Type B pancreatic cell (in vitro differentiated cells): ENCODE results near the gene SCGB1D4. TPM values are rescaled to one million over a fixed set of nuclear protein-coding genes. Genes with fewer than 3 reads are reported as not detected.
"Not testable (repeated sequence)": the region's sequence is repeated elsewhere in the genome, so short reads cannot be mapped to it uniquely, and the experiment has no call there.

Experiments used
- DNase-seq: peaks from one replicate; pipeline ENCODE4 v3.0.0; 2021; ENCODE audit warnings: mixed read lengths; ENCODE audit not compliant: unreplicated experiment; ENCODE audit errors: extremely low spot score
- H3K27ac Mint-ChIP-seq: 2 replicates; pipeline ENCODE4 v1.8.0; 2021; ENCODE audit warnings: mild to moderate bottlenecking, mixed read lengths
- H3K27me3 Mint-ChIP-seq: 2 replicates; pipeline ENCODE4 v1.8.0; 2021; ENCODE audit warnings: mixed read lengths
- H3K36me3 Mint-ChIP-seq: 2 replicates; pipeline ENCODE4 v1.8.0; 2021; ENCODE audit warnings: mixed read lengths
- H3K4me1 Mint-ChIP-seq: one replicate; pipeline ENCODE4 v1.8.0; 2021; ENCODE audit warnings: mixed read lengths; ENCODE audit not compliant: unreplicated experiment
- H3K4me3 Mint-ChIP-seq: 2 replicates; pipeline ENCODE4 v1.8.0; 2021; ENCODE audit warnings: mild to moderate bottlenecking, mixed read lengths
- H3K9me3 Mint-ChIP-seq: 2 replicates; pipeline ENCODE4 v1.8.0; 2021; ENCODE audit warnings: mixed read lengths
- long read RNA-seq: library from polyadenylated mRNA; unstranded; transcript quantifications from one replicate; pipeline ENCODE4 v2.0.0, GENCODE V29; 2020
- total RNA-seq: library from RNA; stranded (reverse); gene quantifications from 2 replicates; pipeline ENCODE4 v1.2.1, GENCODE V29; 2021; ENCODE audit warnings: low replicate concordance
- TF ChIP-seq, protein P1 (sequence below): fragments of 200-600 bp; sonication (generic); conservative IDR thresholded peaks from 2 replicates; pipeline ENCODE4 v1.5.0; 2021; ENCODE audit warnings: antibody characterized with exemption, mild to moderate bottlenecking

SCGB1D4 gene, protein sequence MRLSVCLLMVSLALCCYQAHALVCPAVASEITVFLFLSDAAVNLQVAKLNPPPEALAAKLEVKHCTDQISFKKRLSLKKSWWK
- not detected in 2 replicates for total RNA-seq
- long read RNA-seq, result 0 reads

DNA sequence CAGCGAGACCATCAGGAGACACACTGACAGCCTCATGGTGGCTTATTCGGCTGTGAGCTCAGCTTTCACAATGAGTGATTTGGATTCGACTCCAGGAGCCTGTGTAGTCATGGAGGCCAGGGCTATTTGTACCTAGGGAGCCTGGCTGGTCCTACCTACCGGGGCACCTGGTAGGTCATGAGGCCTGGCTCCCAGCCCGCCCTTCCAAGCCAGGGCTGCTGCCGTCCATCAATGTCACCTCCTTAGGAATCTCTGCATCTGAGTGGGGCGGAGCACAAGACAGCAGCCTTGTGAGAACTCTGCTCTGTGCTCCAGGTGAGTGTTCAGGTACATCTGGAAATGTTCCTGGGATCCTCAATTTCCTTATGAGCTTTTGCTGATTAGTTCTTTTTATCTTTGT lies at the start of gene SCGB1D4:
SCGB1D4 (minus strand) TSS at position 101 of the 400 bp plus-strand sequence; CDS start at position 36, 65 bp downstream.
- H3K27ac Mint-ChIP-seq, result no peak within 1 kb of the TSS
- no peaks in the 10 kb centered on the region for H3K36me3 Mint-ChIP-seq
- no peak for DNase-seq

DNA sequence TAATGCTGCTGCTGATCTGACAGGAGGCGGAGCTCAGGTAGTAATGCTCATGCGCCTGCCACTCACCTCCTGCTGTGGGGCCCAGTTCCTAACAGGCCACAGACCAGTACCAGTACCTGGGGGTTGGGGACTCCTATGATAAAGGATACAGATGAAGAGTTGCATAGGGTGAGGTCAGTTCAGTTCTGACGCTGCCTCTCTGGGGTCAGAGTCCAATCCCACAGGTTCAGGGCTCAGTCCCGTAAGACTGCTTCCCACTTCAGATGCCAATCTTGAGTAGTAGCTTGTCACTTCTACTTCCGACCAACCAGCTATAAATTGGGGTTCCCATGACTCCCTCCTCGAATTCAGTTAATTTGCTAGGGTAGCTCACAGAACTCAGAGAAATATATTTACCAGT lies 47.0 kb upstream of the SCGB1D4 start:
- TF ChIP-seq, protein P1, sequence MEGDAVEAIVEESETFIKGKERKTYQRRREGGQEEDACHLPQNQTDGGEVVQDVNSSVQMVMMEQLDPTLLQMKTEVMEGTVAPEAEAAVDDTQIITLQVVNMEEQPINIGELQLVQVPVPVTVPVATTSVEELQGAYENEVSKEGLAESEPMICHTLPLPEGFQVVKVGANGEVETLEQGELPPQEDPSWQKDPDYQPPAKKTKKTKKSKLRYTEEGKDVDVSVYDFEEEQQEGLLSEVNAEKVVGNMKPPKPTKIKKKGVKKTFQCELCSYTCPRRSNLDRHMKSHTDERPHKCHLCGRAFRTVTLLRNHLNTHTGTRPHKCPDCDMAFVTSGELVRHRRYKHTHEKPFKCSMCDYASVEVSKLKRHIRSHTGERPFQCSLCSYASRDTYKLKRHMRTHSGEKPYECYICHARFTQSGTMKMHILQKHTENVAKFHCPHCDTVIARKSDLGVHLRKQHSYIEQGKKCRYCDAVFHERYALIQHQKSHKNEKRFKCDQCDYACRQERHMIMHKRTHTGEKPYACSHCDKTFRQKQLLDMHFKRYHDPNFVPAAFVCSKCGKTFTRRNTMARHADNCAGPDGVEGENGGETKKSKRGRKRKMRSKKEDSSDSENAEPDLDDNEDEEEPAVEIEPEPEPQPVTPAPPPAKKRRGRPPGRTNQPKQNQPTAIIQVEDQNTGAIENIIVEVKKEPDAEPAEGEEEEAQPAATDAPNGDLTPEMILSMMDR, result no peak
- Mint-ChIP-seq H3K27me3 (no peaks in the 10 kb centered on the region), H3K27ac (no peak overlapping the region), H3K9me3 (no peaks in the 10 kb centered on the region), H3K36me3 (no peaks in the 10 kb centered on the region), H3K4me3 (no peak overlapping the region), H3K4me1 (no peaks in the 10 kb centered on the region)
- DNase-seq, result no peak

More for the DNA sequence above, at the start of gene SCGB1D4:
- TF ChIP-seq, protein P1, result no peak
- peaks cover 46% of the 10 kb centered on the region for H3K27me3 Mint-ChIP-seq
- no peaks in the 10 kb centered on the region for H3K9me3 Mint-ChIP-seq
- H3K4me1 Mint-ChIP-seq, result no peaks in the 10 kb centered on the region
- H3K4me3 Mint-ChIP-seq, result no peak within 1 kb of the TSS

DNA sequence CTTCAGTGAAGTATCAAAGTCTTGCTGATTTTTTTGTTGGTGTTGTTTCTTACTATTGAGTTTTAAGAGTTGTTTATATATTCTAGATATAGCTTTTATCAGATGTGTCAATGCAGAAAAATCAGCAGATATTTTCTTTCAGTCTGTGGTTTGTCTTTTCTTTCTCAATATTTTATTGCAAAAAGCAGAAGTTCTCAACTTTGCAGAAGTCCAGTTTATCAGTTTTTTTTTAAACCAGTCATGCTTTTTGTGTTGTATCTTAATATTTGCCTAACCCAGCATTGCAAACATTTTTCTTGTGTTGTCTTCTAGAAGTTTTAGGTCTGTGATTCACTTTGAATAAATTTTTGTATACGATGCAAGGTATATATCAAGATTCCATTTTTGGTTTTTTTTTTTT lies 45.3 kb upstream of the SCGB1D4 start:
- H3K4me3 Mint-ChIP-seq, result no peak overlapping the region
- no peaks in the 10 kb centered on the region for H3K36me3 Mint-ChIP-seq
- no peaks in the 10 kb centered on the region for H3K9me3 Mint-ChIP-seq
- TF ChIP-seq, protein P1, result no peak
- H3K27ac Mint-ChIP-seq, result no peak overlapping the region
- peaks cover 4% of the 10 kb centered on the region for H3K4me1 Mint-ChIP-seq
- DNase-seq, result no peak
- peaks cover 4% of the 10 kb centered on the region for H3K27me3 Mint-ChIP-seq

DNA sequence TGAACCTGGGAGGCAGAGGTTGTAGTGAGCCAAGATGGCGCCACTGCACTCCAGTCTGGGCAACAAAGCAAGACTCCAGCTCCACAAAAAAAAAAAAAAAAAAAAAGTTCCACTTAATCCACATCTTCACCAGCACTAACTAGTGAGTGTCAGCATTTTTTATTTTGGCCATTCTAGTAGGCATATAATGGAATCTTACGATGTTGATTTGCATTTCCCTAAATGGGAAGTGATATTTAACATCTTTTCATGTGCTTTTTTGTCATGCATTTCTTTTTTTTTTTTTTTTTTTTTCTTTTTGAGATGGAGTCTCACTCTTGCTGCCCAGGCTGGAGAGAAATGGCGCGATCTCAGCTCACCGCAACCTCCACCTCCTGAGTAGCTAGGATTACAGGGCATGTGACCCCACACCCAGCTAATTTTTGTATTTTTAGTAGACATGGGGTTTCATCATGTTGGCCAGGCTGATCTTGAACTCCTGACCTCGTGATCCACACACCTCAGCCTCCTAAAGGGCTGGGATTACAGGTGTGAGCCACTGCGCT lies 44.8 kb upstream of the SCGB1D4 start:
- not testable (repeated sequence) for H3K27ac Mint-ChIP-seq, H3K4me3 Mint-ChIP-seq, H3K9me3 Mint-ChIP-seq, H3K36me3 Mint-ChIP-seq, H3K27me3 Mint-ChIP-seq, H3K4me1 Mint-ChIP-seq, DNase-seq

DNA sequence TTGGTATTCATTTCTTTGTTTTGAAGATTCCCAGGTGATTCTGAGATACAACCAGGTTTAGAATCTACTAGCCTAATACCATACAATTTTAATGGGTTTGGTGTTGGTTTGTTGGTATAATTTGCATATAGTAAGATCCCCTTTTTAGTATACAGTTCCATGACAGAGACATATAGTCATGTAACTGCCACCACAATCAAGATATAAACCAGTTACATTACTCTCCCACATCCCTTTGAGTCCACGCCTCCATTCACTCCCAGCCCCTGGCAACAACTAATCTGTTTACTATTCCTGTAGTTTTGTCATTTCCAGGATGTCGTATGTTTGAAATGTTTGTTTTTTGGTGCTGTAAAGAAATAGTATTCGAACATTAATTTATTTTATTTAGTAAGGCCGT lies 42.7 kb upstream of the SCGB1D4 start:
- no peak overlapping the region for H3K4me3 Mint-ChIP-seq
- TF ChIP-seq, protein P1, result no peak
- no peaks in the 10 kb centered on the region for H3K36me3 Mint-ChIP-seq
- no peaks in the 10 kb centered on the region for H3K9me3 Mint-ChIP-seq
- peaks cover 11% of the 10 kb centered on the region for H3K4me1 Mint-ChIP-seq
- DNase-seq, result no peak
- no peak overlapping the region for H3K27ac Mint-ChIP-seq
- peaks cover 24% of the 10 kb centered on the region for H3K27me3 Mint-ChIP-seq

DNA sequence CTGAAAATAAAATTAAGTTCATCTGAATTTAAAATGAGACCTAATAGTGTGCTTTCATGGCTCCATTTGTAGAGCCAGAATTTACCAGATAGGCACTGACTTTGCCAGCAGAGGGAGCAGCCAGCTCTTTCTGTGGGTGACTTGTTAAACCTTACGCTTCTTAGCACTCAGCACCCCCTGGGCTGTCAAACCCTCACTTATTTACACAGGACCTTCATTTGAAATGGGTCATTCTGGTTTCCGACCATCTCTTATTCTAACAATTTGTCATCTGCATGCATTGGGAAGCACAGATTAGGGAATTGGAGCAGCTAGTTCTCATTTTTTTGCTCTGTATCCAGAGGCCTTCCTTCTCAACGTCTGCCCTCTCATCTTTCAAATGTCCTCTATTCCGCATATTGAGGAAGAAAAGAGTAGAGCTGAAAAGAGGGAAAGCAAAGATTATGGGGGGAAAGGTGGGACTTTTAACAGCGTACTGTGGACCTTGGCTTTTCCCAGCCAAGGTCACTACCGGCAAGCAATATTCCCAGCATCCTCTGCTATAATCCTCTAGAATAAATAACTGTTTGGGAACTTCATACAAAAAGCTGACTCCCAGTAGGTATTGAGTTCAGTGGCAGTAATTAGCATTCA lies 41.5 kb upstream of the SCGB1D4 start:
- H3K27me3 Mint-ChIP-seq, result peaks cover 36% of the 10 kb centered on the region
- H3K9me3 Mint-ChIP-seq, result no peaks in the 10 kb centered on the region
- peak overlapping the region; percentile 68 for H3K4me3 Mint-ChIP-seq
- peaks cover 11% of the 10 kb centered on the region for H3K4me1 Mint-ChIP-seq
- no peak overlapping the region for H3K27ac Mint-ChIP-seq
- DNase-seq, result no peak
- no peaks in the 10 kb centered on the region for H3K36me3 Mint-ChIP-seq
- TF ChIP-seq, protein P1, result peak; percentile 75
